Spleen (tissue), 11 donors: ENCODE measurements around the gene IL20. TPM values are rescaled to one million over a fixed set of nuclear protein-coding genes. Genes with fewer than 3 reads are reported as not detected.
A peak's percentile ranks its signal among the peaks of the same experiment; 100 is the strongest.

Experiments
- DNase-seq: peaks from one replicate; pipeline ENCODE4 v3.0.0-alpha.2; 2020
- H3K27ac ChIP-seq, 8 donors: fragments of 200-600 bp; sonication (generic) in 7 of 8; 1 replicate in 4 of 8; 2 replicates in 4 of 8; pipeline versions ENCODE4 v1.5.0 to v1.8.0; 2016 to 2021; ENCODE audit warnings: inconsistent platforms in 4 of 8, mild to moderate bottlenecking in 4 of 8, moderate library complexity in 1 of 8
- H3K27me3 ChIP-seq, 7 donors: fragments of 200-600 bp; sonication (generic) in 6 of 7; replicated peaks in 1 of 7; 1 replicate in 4 of 7; 2 replicates in 3 of 7; pipeline versions ENCODE4 v1.5.0 to v1.8.0; 2016 to 2021; ENCODE audit warnings: inconsistent platforms in 3 of 7, mild to moderate bottlenecking in 1 of 7
- H3K36me3 ChIP-seq, 6 donors: fragments of 200-600 bp; sonication (generic) in 5 of 6; 1 replicate in 4 of 6; 2 replicates in 2 of 6; pipeline versions ENCODE4 v1.5.0 to v1.8.0; 2016 to 2021; ENCODE audit warnings: inconsistent platforms in 2 of 6
- H3K4me1 ChIP-seq, 6 donors: fragments of 200-600 bp; sonication (generic) in 5 of 6; 1 replicate in 3 of 6; 2 replicates in 3 of 6; pipeline versions ENCODE4 v1.5.0 to v1.8.0; 2016 to 2021; ENCODE audit warnings: inconsistent platforms in 3 of 6
- H3K4me3 ChIP-seq, 8 donors: fragments of 200-600 bp; sonication (generic) in 7 of 8; 1 replicate in 4 of 8; 2 replicates in 4 of 8; pipeline versions ENCODE4 v1.5.0 to v1.8.0; 2016 to 2021; ENCODE audit warnings: inconsistent platforms in 4 of 8, mild to moderate bottlenecking in 4 of 8, moderate library complexity in 2 of 8
- H3K9me3 ChIP-seq, 8 donors: fragments of 200-600 bp; sonication (generic) in 7 of 8; 1 replicate in 4 of 8; 2 replicates in 4 of 8; pipeline versions ENCODE4 v1.5.0 to v1.8.0; 2016 to 2021; ENCODE audit warnings: inconsistent platforms in 4 of 8
- CTCF ChIP-seq, 11 experiments: fragments of 200-600 bp in 7 of 11; fragments of 450-650 bp in 4 of 11; sonication (generic) in 4 of 11; IDR thresholded peaks in 8 of 11; conservative IDR thresholded peaks in 3 of 11; 1 replicate in 7 of 11; 2 replicates in 4 of 11; pipeline versions ENCODE4 v1.4.0 to v1.8.0; 2016 to 2021; ENCODE audit warnings: antibody characterized with exemption in 11 of 11, inconsistent platforms in 4 of 11, mild to moderate bottlenecking in 1 of 11
- POLR2A ChIP-seq, 3 donors: fragments of 450-650 bp; IDR thresholded peaks; one replicate each; pipeline ENCODE4 v1.5.1; 2017; ENCODE audit warnings: antibody characterized with exemption in 3 of 3, mild to moderate bottlenecking in 1 of 3
- POLR2AphosphoS5 ChIP-seq, 3 donors: sonication (generic); formaldehyde crosslinking; IDR thresholded peaks; one replicate each; pipeline ENCODE4 v1.5.1; 2017; ENCODE audit warnings: antibody characterized with exemption in 3 of 3
- WGBS, 5 donors: extraction: QIAGEN DNeasy Blood & Tissue Kit in 3 of 5; methylation state at CpG; one replicate each; pipeline versions ENCODE4 v1.1.5 to v1.1.7; 2013 to 2018; 5-methylcytosine and 5-hydroxymethylcytosine counted together
- intact Hi-C: fragments of 100-400 bp; cut with DNase I; formaldehyde crosslinking; loops from one replicate; pipeline ENCODE4 v1.15.0; 2023; ENCODE audit warnings: low total_unique reads
- polyA plus RNA-seq, 3 donors: library from polyadenylated mRNA; stranded (reverse); fragments of 200-250 nt; gene quantifications; one replicate each; pipeline ENCODE4 v1.2.1, GENCODE V29; 2013
- total RNA-seq, 7 donors: library from RNA; depleted of rRNA in 3 of 7; stranded (reverse); fragments of >200 nt in 3 of 7; fragmentation: NEBNext Ultra II Directional in 4 of 7; extraction: Animal tissue kit (Norgen Biotek cat#: 25700) in 4 of 7; gene quantifications; one replicate each; pipeline versions ENCODE4 v1.1.0 to v1.2.1, GENCODE V29; 2016 to 2021
- donor health status: healthy with polysubstance abuse.
- donor health status: DM: no; HTN: no; CAD: no; lungs with moderate emphysema.
- donor health status: DM: no; HTN: no; CAD: no.
- donor health status: Bipolar disorder and iron deficiency.
- donor health status: healthy.
- donor health status: DM: no; HTN: no; CAD: no.
- donor health status: DM: yes; HTN: yes; CAD: no.

IL20 gene
- total and polyA plus RNA-seq, 10 donors = not detected

- Histone ChIP-seq H3K27me3 (no peaks in the 10 kb centered on the region), H3K4me1 (peaks cover 0 to 8% (median 6%) of the 10 kb centered on the region in 6 donors), H3K27ac (no peak overlapping the region), H3K36me3 (no peaks in the 10 kb centered on the region), H3K4me3 (no peak overlapping the region), H3K9me3 (peaks cover 0 to 11% (median 3%) of the 10 kb centered on the region in 8 donors)
- intact Hi-C loops = no loop called here
- 81 to 96% (median 90%) methylated on average over 5 of the region's 5 CpGs for WGBS, 5 donors
- no peak for DNase-seq
- no peak for TF ChIP-seq POLR2A (IDR thresholded peaks at IDR 0.05)
- no peak for TF ChIP-seq POLR2AphosphoS5 (IDR thresholded peaks at IDR 0.05)
- peak in 8 of 11 experiments; percentile 32 to 48 (median 40) for TF ChIP-seq CTCF (IDR thresholded peaks at IDR 0.05 in 8 of 11, conservative IDR thresholded peaks at IDR 0.05 in 3 of 11)
Observed at GRCh38 chr1:206856674-206857464, 8.6 kb upstream of the IL20 start.

GRCh38 chr1:206859082-206859521, 6.3 kb upstream of the IL20 start:
- Histone ChIP-seq H3K4me1 (peaks cover 0 to 8% (median 6%) of the 10 kb centered on the region in 6 donors), H3K27me3 (no peaks in the 10 kb centered on the region), H3K4me3 (peak overlapping the region in 1 of 8 donors; percentile 27), H3K9me3 (no peaks in the 10 kb centered on the region), H3K36me3 (no peaks in the 10 kb centered on the region), H3K27ac (peak overlapping the region in 1 of 8 donors; percentile 0)
- 44 to 60% (median 50%) methylated on average over 5 of the region's 5 CpGs for WGBS, 5 donors
- intact Hi-C loops = no loop called here
- DNase-seq = no peak
- TF ChIP-seq POLR2A (IDR thresholded peaks at IDR 0.05) (no peak), POLR2AphosphoS5 (IDR thresholded peaks at IDR 0.05) (no peak), CTCF (IDR thresholded peaks at IDR 0.05 in 8 of 11, conservative IDR thresholded peaks at IDR 0.05 in 3 of 11) (no peak)

DNA sequence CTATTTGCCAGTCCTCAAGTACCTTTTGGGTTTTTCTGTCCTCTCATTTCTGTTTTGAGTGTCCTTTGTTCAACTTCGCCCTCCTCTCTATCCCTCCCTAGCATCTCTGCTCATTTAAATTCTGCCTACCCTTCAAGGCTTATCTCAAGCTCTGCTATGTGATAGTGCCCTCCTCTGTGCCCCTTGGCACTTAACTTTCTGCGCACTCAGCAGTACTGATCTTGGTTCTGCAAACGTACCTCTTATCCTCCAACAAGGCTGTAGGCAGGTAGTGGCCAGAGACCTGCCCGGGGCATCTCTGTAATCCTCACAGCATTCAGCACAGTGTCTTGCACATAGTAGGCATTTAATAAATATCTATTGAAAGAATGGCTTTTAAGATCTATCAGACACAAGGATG, 5.3 kb upstream of the IL20 start:
- H3K4me1 ChIP-seq = peaks cover 0 to 14% (median 6%) of the 10 kb centered on the region in 6 donors
- WGBS, 5 donors = 73 to 91% (median 88%) methylated on average over 4 of the region's 4 CpGs
- H3K4me3 ChIP-seq = no peak overlapping the region
- no peak overlapping the region for H3K27ac ChIP-seq
- no peaks in the 10 kb centered on the region for H3K36me3 ChIP-seq
- DNase-seq = no peak
- H3K9me3 ChIP-seq = no peaks in the 10 kb centered on the region
- intact Hi-C loops = no loop called here
- H3K27me3 ChIP-seq = peaks cover 0 to 3% (median 0%) of the 10 kb centered on the region in 7 donors
- TF ChIP-seq POLR2AphosphoS5 (IDR thresholded peaks at IDR 0.05) = no peak
- no peak for TF ChIP-seq CTCF (IDR thresholded peaks at IDR 0.05 in 8 of 11, conservative IDR thresholded peaks at IDR 0.05 in 3 of 11)
- no peak for TF ChIP-seq POLR2A (IDR thresholded peaks at IDR 0.05)

DNA sequence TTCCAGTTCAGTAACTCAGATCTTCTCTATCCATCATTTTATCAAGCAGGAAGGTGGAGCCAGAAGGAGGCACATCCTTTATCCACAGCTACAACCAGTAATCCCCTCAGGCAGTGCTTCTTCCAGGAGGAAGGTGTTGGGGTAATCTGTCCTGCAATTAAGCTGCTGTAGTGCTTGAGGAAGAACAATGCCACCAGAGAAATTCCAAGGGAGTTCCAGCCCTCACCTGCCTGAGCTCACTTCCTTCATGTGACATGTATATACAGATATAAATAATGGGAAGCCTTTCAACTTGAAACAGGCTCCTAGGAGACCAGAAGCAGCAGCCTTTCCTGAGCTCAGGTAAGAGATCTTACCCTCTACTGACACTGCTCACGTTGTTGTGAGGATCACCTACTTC, 2.2 kb upstream of the IL20 start:
- DNase-seq = no peak
- 53 to 79% (median 72%) methylated on average over 1 of the region's 1 CpG for WGBS, 5 donors
- Histone ChIP-seq H3K27me3 (peaks cover 0 to 3% (median 0%) of the 10 kb centered on the region in 7 donors), H3K9me3 (no peaks in the 10 kb centered on the region), H3K4me3 (no peak overlapping the region), H3K27ac (no peak overlapping the region), H3K36me3 (no peaks in the 10 kb centered on the region), H3K4me1 (peaks cover 0 to 17% (median 6%) of the 10 kb centered on the region in 6 donors)
- intact Hi-C loops = no loop called here
- TF ChIP-seq POLR2AphosphoS5 (IDR thresholded peaks at IDR 0.05) (no peak), POLR2A (IDR thresholded peaks at IDR 0.05) (no peak), CTCF (IDR thresholded peaks at IDR 0.05 in 8 of 11, conservative IDR thresholded peaks at IDR 0.05 in 3 of 11) (no peak)
